ENCODE data around the gene ALPK3.

Gene ALPK3

GRCh38 chr15:84910928-84911623, 93.9 kb downstream of the ALPK3 start:
- TF ChIP-seq, protein P1, sequence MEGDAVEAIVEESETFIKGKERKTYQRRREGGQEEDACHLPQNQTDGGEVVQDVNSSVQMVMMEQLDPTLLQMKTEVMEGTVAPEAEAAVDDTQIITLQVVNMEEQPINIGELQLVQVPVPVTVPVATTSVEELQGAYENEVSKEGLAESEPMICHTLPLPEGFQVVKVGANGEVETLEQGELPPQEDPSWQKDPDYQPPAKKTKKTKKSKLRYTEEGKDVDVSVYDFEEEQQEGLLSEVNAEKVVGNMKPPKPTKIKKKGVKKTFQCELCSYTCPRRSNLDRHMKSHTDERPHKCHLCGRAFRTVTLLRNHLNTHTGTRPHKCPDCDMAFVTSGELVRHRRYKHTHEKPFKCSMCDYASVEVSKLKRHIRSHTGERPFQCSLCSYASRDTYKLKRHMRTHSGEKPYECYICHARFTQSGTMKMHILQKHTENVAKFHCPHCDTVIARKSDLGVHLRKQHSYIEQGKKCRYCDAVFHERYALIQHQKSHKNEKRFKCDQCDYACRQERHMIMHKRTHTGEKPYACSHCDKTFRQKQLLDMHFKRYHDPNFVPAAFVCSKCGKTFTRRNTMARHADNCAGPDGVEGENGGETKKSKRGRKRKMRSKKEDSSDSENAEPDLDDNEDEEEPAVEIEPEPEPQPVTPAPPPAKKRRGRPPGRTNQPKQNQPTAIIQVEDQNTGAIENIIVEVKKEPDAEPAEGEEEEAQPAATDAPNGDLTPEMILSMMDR (IDR thresholded peaks at IDR 0.05; ENCODE audit: low read depth, low read length), result no peak

DNA sequence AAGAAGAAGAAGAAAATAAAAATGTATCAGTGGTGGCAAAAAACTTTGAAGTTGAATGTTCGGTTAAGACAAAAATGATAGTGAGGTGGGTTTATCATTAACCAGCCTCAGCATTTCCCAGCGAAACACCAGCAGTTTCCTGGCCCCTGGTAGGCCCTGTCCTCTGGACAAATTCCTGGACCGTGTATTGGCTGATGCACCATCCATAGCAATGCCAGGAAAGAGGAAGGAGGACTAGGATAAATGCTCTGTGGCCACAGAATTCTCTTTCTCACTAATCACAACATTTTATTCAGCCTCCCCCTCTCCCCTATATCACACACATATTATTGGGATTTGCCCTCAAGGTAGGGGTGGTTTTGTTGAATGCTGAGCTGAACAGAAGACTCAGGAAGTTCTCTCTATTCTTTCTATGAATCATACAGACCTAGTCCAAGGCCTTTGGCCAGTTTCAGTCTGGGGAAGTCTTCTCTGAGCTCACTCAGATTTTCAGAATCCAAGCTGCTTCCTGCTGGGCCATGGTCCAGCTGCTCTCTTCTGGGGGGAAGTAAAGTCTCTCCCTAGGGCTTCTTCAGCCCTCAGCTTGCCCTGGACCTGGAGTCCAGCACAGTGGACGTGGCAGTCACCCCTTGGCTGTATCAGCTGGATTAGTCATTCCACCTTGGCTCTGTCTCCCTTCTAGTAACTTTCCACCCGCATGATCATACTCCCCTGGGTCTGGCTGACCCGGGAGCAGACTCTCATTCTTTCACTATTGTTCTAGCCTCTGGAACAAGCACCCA, 94.9 kb downstream of the ALPK3 start:
- TF ChIP-seq, protein P1 (IDR thresholded peaks at IDR 0.05; ENCODE audit: low read depth, low read length), result no peak
- H3K4me3 ChIP-seq (ENCODE audit: low read depth, low read length), result no peak overlapping the region

More at GRCh38 chr15:84910928-84911623, 93.9 kb downstream of the ALPK3 start:
- H3K4me3 ChIP-seq (ENCODE audit: low read depth, low read length), result no peak overlapping the region

- TF ChIP-seq, protein P1 (IDR thresholded peaks at IDR 0.05; ENCODE audit: low read depth, low read length), result no peak
- H3K4me3 ChIP-seq (ENCODE audit: low read depth, low read length), result no peak overlapping the region
Observed at GRCh38 chr15:84913360-84913723, 96.2 kb downstream of the ALPK3 start.

GRCh38 chr15:84914351-84914750, 97.2 kb downstream of the ALPK3 start:
- TF ChIP-seq, protein P1 (IDR thresholded peaks at IDR 0.05; ENCODE audit: low read depth, low read length), result no peak
- H3K4me3 ChIP-seq (ENCODE audit: low read depth, low read length), result no peak overlapping the region

DNA sequence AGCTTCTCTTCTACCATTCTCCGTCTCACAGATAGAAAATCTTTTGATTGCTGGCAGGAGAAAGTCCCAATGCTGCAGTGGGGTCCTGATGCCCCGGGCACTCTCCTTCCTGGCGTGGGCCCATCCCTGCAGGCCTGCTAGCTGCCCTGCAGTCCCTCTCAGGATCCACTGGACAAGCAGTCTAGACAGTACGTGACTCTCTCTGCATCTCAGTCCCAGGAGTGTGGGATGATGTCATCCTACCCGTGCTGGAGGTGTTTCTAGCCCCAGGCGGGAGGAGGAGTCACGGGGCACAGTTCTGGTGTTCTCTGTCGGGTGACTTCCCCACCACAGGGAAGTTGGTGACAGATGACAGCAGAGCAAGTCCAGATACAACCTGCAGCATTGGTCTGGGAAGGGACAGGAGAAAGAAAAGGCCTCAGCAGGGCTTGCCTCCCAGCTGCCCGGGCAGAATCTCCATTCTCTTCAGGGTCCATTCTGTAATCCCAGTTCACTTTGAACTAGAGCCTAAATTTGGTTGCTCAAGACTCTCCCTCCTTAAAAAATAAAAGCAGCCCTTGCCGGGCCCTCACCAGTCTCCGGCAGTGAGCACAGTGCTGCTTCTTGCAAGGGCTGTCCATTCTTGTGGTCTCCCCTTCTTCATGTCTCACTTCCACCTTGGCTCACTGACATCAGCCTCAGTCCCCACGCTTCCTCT, 97.9 kb downstream of the ALPK3 start:
- no peak overlapping the region for H3K4me3 ChIP-seq (ENCODE audit: low read depth, low read length)
- TF ChIP-seq, protein P1 (IDR thresholded peaks at IDR 0.05; ENCODE audit: low read depth, low read length), result no peak

DNA sequence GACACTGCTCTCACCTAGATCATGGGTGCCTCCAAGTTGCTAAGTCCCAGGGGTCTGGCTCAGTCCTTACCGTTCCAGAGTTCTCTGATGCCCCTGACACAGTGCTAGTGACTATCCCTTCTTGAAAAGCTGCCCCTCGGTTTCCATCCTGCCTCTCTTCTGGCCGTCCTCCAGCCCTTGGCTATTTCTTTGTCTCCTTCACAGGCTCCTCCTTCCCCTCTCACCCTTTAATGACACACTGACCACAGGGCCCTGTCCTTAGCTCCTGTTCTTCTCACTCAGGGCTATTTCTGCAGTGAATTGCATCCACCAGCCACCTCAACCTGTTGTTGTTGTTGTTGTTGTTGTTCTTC, 98.4 kb downstream of the ALPK3 start:
- TF ChIP-seq, protein P1 (IDR thresholded peaks at IDR 0.05; ENCODE audit: low read depth, low read length), result no peak
- H3K4me3 ChIP-seq (ENCODE audit: low read depth, low read length), result no peak overlapping the region

DNA sequence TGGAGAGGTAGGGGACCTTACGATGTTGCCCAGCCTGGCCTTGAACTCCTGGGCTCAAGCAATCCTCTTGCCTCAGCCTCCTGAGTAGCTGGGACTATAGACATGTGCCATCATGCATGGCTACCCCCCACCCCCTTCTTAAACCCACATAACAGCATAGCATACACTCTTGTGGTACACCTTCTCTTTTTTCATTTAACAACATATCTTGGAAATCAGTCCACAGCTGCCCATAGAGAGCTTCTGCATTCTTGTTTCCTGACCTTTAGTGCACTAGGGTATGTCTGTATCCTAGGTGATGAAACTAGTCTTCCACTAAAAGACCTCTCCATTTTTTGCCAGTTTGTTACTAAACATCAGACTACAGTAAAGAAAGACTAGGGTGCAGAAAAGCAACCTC, 100.3 kb downstream of the ALPK3 start:
- TF ChIP-seq, protein P1 (IDR thresholded peaks at IDR 0.05; ENCODE audit: low read depth, low read length), result no peak
- H3K4me3 ChIP-seq (ENCODE audit: low read depth, low read length), result no peak overlapping the region
